Body of pancreas (tissue), 4 donors: ENCODE results near the gene SALL3.
"Not testable (repeated sequence)": the region's sequence is repeated elsewhere in the genome, so short reads cannot be mapped to it uniquely, and the experiment has no call there.

ENCODE experiments used
- CTCF ChIP-seq, 7 experiments: fragments of 450-650 bp in 4 of 7; fragments of 200-600 bp in 3 of 7; sonication (generic) in 3 of 7; IDR thresholded peaks; one replicate each; pipeline ENCODE4 v1.5.1; 2016 to 2019; ENCODE audit warnings: antibody characterized with exemption in 7 of 7
- POLR2A ChIP-seq, 3 donors: fragments of 450-650 bp; IDR thresholded peaks; one replicate each; pipeline ENCODE4 v1.6.1; 2016; ENCODE audit warnings: antibody characterized with exemption in 3 of 3, mild to moderate bottlenecking in 2 of 3

DNA sequence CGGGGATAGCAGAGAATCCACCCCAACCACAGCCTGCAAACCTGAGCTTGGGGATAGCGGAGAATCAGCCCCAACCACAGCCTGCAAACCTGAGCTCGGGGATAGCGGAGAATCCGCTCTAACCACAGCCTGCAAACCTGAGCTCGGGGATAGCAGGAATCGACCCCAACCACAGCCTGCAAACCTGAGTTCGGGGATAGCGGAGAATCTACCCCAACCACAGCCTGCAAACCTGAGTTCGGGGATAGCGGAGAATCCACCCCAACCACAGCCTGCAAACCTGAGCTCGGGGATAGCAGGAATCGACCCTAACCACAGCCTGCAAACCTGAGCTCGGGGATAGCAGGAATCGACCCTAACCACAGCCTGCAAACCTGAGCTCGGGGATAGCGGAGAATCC is 37.4 kb upstream of the SALL3 start:
- TF ChIP-seq POLR2A, CTCF (IDR thresholded peaks at IDR 0.05): not testable (repeated sequence)
